Fibroblast of peridontal ligament (primary cell): ENCODE results near the gene ZNF335.
"Not testable (repeated sequence)": the region's sequence is repeated elsewhere in the genome, so short reads cannot be mapped to it uniquely, and the experiment has no call there.

Source experiments
- DNase-seq: peaks from one replicate; pipeline ENCODE4 v3.0.0-alpha.2; 2010; ENCODE audit errors: extremely low read depth

Gene ZNF335

DNA sequence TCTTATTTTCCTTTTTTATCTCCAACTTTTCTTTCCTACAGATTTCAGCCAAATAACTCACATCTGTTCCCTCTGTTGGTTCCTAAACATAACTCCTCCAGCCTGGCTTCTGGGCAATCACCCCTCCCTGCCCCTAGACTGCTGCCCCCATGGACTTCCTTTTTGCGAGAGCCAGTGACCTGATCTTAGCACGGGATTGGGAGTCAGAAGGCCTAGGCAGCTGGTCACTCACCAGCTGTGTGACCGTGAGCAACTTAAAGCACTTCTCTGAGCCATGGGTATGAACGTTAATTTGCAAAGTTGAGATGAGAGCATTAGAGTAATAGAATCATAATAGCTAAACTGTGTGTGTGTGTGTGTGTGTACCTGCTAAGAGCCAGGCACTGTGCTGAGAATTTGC, 32.2 kb upstream of the ZNF335 start:
- DNase-seq = no peak

DNA sequence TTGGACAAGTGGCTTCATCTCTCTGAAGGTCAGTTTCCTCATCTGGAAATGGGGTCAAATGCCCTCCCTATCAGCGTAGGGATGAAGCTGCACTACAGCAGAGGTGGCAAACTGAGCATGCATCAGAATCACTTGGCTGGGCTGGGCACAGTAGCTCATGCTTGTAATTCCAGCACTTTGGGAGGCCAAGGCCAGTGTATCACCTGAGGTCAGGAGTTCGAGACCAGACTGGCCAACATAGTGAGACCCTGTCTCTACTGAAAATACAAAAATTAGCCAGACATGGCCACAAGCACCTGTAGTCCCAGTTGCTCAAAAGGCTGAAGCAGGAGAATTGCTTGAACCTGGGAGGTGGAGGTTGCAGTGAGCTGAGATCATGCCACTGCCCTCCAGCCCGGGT, 30.0 kb upstream of the ZNF335 start:
- no peak for DNase-seq

DNA sequence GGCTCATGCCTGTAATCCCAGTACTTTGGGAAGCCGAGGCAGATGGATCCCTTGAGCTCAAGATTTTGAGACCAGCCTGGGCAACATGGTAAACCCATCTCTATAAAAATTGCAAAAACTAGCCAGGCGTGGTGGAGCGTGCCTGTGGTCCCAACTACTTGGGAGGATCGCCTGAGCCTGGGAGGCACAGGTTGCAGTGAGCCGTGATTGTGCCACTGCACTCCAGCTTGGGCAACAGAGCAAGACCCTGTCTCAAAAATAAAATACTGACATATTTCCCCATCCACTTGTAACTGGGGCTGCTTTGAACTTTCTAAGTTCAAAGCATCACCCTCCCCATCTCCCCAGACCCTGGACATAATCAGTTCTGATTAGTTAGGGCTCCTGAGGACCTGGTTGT, 29.5 kb upstream of the ZNF335 start:
- DNase-seq = no peak

DNA sequence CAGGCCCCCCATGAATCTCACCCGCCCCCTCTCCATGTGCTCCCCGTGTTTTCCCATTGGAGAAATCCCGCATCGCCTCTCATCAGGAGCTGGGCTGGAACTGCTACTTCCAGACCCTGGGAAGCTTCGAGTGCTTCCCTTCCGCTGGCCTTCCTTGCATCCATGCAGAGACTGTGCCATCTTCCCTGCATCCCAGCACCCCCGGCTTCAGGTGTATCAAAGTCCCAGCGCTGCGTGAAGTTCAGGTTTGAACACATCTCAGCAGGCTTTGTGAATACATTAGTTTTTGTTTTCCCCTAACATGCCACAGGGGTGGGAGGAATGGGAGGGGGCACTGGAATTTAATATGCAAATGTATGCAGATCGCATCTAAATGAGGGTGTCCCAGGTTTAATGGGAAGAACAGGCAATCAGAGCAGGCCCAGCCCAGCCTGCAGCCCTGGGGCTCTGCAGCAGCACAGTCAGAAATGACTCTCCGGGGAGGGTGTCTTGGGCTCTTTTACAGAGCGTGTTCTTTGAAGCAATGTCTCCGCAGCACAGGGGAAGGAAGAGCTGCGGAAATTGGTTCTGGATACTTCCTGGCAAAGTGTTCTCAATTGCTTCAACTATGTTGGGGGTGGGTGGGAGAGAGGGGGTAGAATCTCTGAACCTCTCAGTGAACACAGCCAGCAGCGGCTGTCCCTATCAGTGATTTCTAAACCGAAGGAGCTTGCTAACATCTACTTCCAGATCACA, 28.4 kb upstream of the ZNF335 start:
- DNase-seq = no peak

DNA sequence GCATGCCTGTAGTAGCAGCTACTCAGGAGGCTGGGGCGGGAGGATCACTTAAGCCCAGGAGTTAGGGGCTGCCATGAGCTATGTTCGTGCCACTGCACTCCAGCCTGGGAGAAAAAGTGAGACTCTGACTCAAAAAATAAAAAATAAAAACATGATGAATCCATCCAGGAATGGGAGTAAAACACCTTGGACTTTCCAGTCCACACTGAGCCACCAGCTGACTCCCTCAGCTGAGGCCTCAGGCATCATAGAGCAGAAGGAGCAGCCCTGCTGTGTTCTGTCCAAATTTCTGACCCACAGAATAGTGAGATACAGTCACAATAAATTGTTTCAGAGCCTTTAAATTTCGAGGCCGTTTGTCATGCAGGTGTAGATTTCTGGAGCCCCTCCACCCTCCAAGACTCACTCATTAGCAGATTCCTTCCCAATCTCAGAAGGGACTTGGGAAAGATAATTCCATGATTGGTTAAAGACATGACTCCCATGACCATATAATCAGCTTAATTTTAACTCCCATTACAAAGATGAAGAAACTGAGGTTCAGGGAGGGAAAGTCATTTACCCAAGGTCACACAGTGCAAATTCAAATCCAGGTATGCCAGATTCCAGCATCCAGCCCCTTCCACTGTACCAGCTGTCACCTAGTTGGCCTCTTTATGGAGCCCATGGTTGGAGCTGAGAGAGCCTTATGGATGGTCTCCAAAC, 27.7 kb upstream of the ZNF335 start:
- DNase-seq = no peak

DNA sequence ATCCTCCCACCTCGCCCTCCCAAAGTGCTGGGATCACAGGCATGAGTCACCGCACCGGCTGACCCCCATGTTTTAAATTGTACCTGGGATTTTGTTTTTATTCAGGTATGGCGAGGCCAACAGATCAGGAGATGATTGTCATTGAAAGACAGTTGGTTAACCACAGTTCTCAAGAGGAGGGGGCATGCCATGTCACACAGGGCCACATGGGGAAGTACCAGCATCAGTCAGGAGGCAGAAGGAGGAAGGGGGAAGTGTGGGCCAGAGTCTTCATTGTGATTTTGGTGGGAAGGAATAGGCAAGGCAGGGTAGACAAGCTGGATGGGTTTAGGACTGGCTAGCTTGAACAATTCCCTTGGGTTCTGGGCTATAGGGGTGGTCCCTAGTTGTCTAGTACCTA, 26.8 kb upstream of the ZNF335 start:
- DNase-seq = no peak

DNA sequence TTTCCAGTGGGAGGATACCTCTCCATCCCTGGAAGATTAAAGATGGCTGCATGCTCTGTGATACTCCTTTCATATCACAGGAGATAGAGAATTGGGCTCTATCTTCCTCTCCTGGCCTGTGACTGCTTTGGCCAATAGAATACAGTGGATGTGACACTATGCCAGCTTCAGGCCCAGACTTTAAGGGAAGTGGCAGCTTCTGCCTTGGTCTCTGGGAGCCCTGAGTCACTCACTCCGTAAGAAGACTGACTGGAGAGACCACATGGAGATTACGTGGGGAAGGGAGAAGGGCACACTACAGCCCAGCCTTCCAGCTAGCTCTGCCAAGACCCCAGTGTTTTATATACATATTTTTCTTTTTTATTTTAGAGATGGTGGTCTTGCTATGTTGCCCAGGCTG, 26.3 kb upstream of the ZNF335 start:
- no peak for DNase-seq

DNA sequence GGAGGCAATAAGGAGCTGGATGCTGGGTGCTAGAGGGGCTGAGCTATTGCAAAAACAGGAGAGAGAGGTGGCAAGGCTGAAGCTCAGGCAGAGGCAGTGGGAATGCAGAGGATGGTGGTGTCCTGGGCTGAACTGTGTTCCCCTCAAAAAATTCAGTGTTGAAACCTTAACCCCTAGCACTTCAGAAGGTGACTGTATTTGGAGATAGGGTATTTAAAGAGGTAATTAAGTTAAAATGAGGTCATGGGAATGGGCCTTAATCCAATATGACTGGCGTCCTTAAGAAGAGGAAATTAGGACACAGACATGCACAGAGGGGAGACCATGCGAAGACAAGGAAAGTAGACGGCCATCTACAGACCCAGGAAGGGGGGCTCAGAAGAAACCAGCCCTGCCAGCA, 25.2 kb upstream of the ZNF335 start:
- no peak for DNase-seq

DNA sequence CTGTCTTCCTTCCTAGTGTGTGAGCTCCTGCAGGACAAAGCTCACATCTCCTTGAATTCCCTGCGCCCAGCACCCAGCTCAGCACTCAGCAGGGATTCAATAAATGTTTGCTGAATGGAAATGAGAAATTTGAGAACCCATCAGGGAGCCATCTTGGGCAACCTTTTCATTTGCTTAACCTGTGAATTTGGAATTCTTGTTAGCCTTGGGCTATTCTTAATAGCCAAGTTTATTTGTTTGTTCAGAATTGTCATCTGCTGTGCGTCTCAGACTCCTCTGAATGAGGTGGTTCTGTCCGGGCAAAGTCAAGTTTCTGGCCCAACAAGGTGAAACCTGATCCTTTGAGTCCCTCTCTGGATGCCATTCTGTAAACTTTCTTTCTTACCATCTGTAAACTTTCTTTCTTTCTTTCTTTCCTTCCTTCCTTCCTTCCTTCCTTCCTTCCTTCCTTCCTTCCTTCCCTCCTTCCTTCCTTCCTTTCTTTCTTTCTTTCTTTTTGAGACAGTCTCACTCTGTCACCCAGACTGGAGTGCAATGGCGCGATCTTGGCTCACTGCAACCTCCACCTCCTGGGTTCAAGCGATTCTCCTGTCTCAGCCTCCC, 23.6 kb upstream of the ZNF335 start:
- not testable (repeated sequence) for DNase-seq

DNA sequence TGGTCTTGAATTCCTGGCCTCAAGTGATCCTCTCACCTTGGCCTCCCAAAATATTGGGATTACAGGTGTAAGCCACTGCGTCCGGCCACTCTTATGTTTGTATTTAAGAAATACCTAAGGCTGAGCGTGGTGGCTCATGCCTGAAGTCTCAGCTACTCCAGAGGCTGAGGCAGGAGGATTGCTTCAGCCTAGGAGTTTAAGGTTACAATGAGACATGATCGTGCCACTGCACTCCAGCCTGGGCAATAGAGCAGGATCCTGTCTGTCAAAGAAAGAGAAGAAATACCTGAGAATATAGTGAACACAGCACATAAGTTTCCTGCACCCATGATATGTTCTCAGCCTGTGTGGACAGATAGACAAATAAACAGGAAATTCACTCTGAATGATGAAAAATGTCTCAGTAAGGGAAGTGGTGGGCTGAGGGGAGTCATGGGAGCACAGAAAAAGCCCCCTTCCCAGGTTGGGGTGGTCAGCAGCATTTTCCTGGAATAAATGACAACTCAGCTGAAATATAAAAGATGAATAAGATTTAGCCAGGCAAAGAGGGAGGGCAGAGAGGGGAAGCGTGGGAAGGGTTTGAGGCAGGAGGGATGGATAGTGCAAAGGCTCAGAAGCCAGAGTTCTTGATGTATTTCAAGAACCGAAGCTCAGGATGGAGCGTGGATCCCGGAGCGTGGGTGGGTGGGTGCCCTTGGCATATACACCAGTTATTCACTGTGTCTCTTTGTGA, 22.9 kb upstream of the ZNF335 start:
- no peak for DNase-seq

DNA sequence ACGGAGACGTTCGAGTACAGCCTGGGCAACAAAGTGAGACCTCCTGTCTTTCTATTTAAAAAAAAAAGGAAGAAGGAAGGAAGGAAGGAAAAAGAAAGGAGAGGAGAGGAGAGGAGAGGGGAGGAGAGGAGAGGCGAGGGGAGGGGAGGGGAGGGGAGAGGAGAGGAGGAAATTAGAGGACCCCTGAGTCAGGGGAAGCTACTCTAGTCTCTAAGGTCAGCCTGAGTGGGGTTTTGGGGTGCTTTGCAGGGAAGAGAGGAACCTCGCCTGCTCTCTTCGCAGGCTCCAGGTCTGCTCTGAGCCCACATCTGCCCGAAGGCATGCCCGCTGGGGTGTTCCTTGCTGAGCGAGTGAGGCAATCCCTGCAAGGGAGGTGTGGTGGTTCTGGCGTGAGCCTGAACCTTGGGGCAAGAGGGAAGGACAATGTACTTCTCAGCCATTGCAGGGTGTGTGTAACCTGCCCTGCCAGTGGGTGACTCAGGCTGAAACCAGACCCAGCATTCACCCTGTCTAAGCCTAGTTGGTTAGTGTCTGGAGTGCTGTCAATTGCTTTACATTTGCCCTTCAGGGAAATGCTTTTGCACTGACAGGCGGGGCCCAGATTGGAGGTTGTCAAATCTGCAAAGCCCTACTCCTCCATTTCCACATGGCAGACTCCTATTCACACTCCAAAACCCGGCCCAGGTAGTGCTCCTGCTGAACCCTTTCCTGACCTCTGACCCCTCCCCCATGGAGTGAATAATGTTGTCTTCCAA, 21.4 kb upstream of the ZNF335 start:
- DNase-seq = no peak

DNA sequence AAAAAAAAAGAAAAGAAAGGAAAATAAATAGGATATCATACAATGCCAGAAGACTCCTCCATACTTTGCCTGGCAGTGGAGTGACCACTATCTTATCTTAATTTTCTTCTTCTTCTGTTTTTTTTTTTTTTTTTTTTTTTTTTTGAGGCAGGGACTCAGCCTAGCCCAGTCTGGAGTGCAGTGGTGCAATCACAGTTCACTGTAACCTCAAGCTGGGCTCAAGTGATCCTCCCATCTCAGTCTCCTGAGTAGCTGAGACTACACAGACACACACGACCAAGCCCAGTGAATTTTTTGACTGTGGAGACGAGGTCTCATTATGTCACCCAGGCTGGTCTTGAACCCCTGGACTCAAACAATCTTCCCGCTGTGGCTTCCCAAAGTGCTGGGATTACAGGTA, 19.6 kb upstream of the ZNF335 start:
- DNase-seq = no peak

DNA sequence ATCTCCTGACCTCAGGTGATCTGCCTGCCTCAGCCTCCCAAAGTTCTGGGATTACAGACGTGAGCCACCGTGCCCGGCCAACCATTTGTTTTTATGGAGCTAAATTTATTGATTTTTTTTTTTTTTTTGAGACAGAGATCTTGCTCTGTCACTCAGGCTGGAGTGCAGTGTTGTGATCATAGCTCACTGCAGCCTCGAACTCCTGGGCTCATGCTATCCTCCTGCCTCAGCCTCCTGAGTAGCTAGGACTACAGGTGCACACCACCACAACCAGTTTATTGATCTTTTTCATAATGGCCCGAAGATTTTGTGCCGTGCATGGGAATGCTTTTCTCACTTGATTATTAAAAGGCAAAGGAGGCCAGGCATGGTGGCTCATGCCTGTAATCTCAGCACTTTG, 16.8 kb upstream of the ZNF335 start:
- not testable (repeated sequence) for DNase-seq

DNA sequence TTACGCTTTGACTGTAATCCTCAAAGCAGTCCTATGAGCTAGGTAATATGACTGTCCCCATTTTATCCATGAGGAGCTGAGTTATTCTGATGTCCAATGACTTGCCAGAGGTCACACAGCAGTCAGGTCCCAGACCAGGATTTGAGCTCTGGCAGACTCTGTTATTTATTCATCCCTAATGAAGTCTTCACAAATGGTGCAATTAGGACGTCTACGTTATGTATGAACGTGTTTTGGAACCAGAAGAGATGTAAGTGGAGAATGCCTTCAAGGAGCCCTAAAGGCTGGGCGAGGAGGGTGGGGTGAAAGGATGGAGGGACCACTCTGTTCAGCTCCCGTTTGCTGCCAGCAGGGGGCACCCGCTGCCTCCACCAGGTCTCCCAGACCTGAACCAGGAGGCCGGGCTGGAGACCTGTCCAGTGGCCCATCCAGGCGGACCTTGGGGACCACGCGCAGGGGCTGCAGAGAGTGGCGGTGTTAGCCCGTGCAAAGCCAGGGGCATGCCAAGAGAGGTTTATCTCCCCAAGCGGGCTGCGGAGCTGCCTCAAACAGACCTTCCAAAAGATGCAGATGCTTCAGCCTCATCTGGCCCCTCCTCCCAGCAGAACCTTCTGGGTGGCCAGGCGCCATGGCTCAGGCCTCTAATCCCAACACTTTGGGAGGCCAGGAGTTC, 15.2 kb upstream of the ZNF335 start:
- peak; percentile 42 for DNase-seq

DNA sequence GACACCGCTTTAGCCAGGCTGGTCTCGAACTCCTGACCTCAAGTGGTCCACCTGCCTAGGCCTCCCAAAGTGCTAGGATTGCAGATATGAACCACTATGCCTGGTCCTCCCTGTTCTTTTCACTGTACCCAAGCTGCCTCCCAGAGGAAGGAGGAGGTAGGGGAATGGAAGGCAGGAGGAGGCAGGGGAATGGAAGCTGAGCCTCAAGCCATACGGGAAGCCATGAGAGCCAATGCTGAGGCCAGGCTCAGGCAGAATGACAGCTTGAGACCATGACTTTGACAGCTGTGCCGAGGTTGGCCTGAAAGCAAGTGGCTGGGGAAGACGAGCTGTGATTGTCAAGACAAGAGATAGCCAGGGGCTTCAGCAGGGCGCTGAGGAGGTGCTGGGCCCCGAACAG, 13.6 kb upstream of the ZNF335 start:
- DNase-seq = no peak

DNA sequence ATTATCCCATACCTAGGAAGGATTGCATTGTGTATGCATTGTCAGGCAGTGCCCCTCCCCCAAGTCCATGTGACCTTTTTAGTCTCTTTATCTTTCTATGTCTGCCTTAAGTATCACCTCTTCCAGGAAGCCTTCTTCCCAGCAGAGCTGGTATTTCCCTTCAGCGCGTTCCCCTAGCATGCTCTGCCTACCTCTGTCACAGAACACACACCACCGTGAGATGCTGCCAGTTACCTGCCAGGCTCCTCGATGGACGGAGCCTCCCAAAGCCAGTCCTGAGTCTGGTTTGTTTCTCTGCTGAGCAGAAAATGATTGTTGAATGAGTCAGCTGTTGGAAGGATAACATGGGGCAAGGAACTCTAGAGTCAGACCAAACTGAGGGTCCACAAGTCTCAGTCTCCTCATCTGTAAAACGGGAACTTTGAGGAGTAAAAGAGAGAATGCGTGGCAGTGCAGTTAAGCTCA, 11.3 kb upstream of the ZNF335 start:
- DNase-seq = no peak

DNA sequence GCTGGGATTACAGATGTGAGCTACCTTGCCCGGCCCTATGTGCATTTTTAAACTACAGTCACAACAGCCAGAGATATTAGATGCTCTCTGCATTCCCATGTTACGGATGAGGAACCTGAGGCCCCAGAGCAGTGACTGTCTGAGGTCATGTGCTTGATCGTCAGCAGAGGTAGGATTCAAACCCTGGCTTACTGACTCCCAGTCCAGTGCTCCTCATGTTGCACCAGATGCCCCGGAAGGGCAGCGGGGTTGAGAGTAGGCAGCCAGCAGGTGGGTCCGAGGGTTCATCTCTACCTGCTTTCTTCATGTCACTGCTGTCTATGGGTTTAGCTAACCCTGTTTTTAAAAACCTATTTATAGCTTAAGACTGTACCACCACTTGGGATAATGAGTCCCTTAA, 9.3 kb upstream of the ZNF335 start:
- no peak for DNase-seq

DNA sequence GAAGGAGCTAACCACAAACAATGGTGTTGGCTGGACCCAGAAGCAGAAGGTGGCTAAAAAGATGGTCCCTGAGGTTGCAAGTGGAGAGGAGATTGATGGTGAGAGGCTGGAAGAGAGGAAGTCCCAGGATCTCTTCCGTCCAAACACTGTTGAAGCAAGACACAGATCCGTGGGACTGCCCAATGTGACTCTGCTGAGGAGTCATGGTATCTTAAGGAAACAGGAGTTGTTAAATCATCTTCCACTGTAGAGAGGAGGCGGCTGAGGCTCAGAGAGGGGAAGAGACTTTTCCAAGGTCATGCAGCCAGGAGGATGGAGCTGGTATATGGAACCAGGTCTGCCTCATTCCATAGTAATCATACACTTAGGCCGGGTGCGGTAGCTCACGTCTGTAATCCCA, 4.1 kb upstream of the ZNF335 start:
- DNase-seq = no peak

DNA sequence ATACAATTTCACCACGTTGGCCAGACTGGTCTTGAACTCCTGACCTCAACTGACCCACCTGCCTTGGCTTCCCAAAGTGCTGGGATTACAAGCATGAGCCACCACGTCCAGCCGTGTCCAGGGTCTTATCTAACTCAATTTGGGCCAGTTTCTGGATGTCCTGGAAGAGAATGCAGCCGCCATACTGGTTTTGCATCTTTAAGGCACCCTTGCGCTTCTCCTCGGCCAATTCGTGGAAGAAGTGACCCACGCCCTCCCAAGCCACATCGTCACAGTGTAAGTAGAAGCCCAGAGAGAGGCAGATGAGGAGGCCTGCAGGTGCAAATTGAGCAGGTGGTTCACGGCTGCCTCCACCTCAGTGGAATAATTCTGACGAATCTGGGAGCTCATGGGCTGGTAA, 3.7 kb upstream of the ZNF335 start:
- DNase-seq = no peak

DNA sequence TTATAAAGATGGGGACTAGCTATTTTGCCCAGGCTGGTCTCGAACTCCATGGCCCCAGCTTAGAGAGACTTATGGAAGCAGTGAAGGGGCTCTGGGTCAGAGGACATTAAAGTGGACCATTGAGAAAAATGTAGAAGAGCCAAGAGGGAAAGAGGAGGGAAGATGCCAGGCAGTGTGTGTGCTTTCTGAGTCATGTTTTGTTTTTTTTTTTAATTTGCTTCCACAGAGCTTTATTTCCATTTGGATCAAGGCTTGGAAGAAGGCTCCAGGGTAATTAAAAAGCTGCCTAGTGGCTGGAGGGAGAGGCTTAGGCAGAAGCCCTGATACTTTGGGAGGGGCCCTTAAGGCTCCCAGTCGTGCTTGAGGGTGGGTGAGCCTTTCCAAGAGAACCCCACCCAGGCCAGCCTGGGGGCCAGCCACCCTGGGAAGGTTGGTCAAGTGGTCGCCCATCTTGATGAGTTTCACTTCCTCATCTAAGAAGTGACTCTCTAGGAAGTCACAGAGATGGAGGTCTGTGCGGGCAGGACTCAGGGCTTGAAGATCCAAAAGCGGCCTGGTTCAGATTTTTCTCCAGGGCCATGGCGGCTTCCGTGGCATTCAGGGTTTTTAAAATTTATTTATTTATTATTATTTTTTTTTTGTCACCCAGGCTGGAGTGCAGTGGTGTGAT, 3.0 kb upstream of the ZNF335 start:
- peak; percentile 28 for DNase-seq
